Type B pancreatic cell (in vitro differentiated cells): ENCODE data around the gene VENTX. TPM values are rescaled to one million over a fixed set of nuclear protein-coding genes. Genes with fewer than 3 reads are reported as not detected.

Source experiments
- DNase-seq: peaks from one replicate; pipeline ENCODE4 v3.0.0; 2021; ENCODE audit warnings: mixed read lengths; ENCODE audit not compliant: unreplicated experiment; ENCODE audit errors: extremely low spot score
- H3K27ac Mint-ChIP-seq: 2 replicates; pipeline ENCODE4 v1.8.0; 2021; ENCODE audit warnings: mild to moderate bottlenecking, mixed read lengths
- H3K27me3 Mint-ChIP-seq: 2 replicates; pipeline ENCODE4 v1.8.0; 2021; ENCODE audit warnings: mixed read lengths
- H3K36me3 Mint-ChIP-seq: 2 replicates; pipeline ENCODE4 v1.8.0; 2021; ENCODE audit warnings: mixed read lengths
- H3K4me1 Mint-ChIP-seq: one replicate; pipeline ENCODE4 v1.8.0; 2021; ENCODE audit warnings: mixed read lengths; ENCODE audit not compliant: unreplicated experiment
- H3K4me3 Mint-ChIP-seq: 2 replicates; pipeline ENCODE4 v1.8.0; 2021; ENCODE audit warnings: mild to moderate bottlenecking, mixed read lengths
- H3K9me3 Mint-ChIP-seq: 2 replicates; pipeline ENCODE4 v1.8.0; 2021; ENCODE audit warnings: mixed read lengths
- total RNA-seq: library from RNA; stranded (reverse); gene quantifications from 2 replicates; pipeline ENCODE4 v1.2.1, GENCODE V29; 2021; ENCODE audit warnings: low replicate concordance
- TF ChIP-seq, protein P1 (sequence below): fragments of 200-600 bp; sonication (generic); conservative IDR thresholded peaks from 2 replicates; pipeline ENCODE4 v1.5.0; 2021; ENCODE audit warnings: antibody characterized with exemption, mild to moderate bottlenecking

VENTX gene
- total RNA-seq, 1 donor from 2014 or later = not detected

DNA sequence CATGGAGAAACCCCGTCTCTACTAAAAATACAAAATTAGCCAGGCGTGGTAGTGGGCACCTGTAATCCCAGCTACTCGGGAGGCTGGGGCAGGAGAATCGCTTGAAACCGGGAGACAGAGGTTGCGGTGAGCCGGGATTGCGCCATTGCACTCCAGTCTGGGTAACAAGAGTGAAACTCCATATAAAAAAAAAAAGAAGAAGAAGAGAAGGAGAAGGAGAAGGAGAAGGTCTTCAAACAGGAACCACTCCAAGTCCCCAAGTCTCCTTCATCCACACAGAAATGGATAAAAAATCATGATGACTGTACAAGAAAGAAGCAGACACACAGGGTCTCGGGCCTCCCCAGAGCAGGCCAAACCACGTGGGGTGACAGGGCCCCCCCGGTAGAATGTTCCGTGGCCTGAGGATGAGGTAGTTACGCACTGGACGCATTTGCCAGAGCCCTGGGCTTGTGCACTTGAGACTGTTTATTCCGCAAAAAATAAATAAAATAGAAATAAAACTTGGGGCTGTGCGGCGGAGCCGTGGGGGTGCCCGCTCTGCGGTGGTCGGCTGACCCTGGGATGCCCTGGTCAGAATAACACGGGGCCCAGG is 15.8 kb downstream of the VENTX start:
- Mint-ChIP-seq H3K27ac (no peak overlapping the region), H3K36me3 (no peaks in the 10 kb centered on the region)

DNA sequence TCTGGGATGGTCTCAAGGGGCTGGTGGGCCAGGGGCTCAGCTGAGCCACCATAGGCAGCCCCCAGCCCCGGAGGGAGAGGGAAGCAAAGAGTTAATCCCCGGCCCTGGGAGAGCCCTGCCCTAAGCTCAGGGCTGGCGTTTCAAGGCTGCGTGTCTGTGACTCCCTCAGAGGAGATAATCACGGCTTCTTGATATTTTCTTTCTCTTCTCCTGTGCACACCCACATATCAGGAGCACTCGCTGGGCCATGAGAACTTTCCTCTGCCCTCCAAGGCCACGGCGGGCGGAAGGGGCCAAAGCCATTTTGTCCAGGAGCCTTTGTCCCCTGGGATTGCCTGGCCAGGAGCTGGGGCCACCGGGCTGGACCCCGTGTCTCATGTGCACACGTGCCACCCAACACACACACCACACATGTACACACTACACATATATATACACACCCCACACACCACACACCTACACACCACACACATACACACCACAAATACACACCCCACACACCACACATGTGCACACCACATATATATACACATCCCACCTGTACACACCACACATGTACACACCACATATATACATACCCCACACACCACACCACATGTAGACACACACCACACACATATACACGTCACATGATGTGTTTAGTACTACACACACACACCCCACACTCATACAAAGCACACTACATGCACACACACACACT is 16.9 kb downstream of the VENTX start:
- TF ChIP-seq, protein P1, sequence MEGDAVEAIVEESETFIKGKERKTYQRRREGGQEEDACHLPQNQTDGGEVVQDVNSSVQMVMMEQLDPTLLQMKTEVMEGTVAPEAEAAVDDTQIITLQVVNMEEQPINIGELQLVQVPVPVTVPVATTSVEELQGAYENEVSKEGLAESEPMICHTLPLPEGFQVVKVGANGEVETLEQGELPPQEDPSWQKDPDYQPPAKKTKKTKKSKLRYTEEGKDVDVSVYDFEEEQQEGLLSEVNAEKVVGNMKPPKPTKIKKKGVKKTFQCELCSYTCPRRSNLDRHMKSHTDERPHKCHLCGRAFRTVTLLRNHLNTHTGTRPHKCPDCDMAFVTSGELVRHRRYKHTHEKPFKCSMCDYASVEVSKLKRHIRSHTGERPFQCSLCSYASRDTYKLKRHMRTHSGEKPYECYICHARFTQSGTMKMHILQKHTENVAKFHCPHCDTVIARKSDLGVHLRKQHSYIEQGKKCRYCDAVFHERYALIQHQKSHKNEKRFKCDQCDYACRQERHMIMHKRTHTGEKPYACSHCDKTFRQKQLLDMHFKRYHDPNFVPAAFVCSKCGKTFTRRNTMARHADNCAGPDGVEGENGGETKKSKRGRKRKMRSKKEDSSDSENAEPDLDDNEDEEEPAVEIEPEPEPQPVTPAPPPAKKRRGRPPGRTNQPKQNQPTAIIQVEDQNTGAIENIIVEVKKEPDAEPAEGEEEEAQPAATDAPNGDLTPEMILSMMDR = no peak
- no peak overlapping the region for H3K27ac Mint-ChIP-seq
- H3K9me3 Mint-ChIP-seq = no peaks in the 10 kb centered on the region
- H3K36me3 Mint-ChIP-seq = no peaks in the 10 kb centered on the region
- no peak for DNase-seq
- H3K4me1 Mint-ChIP-seq = peaks cover 5% of the 10 kb centered on the region
- H3K4me3 Mint-ChIP-seq = no peak overlapping the region
- peaks cover 13% of the 10 kb centered on the region for H3K27me3 Mint-ChIP-seq

More for the DNA sequence above, 15.8 kb downstream of the VENTX start:
- no peak overlapping the region for H3K4me3 Mint-ChIP-seq
- H3K9me3 Mint-ChIP-seq = no peaks in the 10 kb centered on the region
- no peak for DNase-seq
- H3K27me3 Mint-ChIP-seq = peaks cover 14% of the 10 kb centered on the region
- no peaks in the 10 kb centered on the region for H3K4me1 Mint-ChIP-seq
- TF ChIP-seq, protein P1 = no peak

DNA sequence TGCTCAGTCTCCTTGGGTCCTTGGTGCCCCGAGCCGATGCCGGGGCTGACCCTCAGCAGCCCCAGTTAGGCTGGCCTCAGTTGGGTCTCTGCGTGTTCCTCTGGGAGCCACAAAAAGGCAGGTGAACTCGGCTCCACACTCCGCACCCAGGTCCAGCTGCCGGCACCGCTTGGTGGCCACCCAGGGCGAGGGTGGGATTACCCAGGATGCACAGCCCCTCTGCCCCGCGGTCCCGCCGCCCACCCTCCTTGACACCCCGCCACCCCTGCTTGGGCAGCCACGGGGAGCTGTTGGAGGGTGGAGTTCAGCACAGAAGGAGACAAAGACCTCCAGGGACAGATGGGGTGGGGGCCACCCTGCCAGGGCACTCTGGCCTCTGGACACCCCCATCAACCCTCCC is 17.7 kb downstream of the VENTX start:
- Mint-ChIP-seq H3K27me3 (peaks cover 8% of the 10 kb centered on the region), H3K36me3 (no peaks in the 10 kb centered on the region), H3K9me3 (no peaks in the 10 kb centered on the region), H3K4me3 (no peak overlapping the region), H3K4me1 (peaks cover 5% of the 10 kb centered on the region), H3K27ac (no peak overlapping the region)
- TF ChIP-seq, protein P1 = no peak
- DNase-seq = no peak

DNA sequence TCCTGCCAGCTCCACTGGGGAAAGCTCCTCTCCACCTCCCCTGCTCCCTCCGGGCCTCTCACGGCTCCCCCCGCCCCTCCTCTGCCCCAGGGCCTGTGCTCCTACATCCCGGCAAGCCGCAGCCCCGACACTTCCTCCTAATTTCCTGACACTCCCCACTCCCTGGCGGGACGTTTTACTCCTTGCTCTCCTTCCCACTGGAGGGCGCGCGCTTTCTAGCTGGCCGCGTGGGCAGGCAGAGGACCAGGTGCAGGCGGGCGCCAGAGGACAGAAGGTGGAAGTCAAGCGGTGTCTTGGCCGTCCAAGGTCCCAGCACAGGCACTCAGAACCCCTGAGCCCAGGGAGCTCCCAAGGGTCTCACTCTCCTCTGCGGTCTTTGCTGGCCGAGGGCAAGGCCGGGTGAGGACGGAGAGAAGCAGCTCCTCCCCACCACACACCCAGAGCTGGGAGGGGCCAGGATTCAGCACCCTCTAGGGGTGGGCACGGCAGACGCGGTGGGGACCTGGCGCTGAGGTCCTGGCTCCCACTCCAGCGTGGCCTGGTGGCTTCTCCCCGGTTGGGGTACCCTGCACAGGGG is 19.9 kb downstream of the VENTX start:
- H3K27ac Mint-ChIP-seq = no peak overlapping the region

DNA sequence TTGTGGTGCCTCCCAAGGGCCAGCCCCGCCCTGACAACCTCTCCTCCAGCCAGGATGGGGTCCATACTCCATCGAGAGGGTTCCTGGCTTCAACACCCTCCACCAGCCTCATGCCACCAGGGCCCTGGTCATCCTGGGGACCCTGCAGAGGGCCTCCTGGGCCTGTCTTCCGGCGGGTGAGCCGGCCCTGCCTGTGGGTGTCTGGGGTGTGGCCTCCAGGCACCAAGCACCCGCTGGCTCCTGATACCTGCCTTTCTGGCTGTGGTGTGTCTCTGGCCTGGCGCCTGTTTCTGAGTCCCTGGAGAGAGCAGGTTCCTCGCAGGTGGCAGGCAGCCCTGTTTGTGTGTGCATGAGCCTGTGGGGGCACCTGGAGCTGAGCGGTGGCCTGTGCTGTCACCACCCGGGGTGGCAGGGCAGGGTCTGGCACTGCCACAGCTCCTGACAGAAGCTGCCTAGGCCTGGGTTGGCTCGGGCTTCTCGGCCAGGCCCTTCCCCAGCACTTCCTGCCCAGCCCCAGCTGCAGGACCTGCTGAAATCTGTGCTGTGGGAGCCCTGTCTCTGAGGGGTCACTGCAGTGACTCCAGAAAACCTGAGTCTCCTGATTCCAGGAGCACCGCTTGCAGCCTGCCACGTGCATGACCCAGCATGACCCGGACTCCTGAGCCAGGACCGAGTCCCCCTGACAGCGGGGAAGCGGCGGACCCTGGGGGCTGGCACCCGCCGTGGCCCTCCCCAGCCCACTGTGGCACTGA is 20.6 kb downstream of the VENTX start:
- Mint-ChIP-seq H3K27me3 (peaks cover 5% of the 10 kb centered on the region), H3K9me3 (no peaks in the 10 kb centered on the region), H3K27ac (no peak overlapping the region), H3K4me1 (peaks cover 5% of the 10 kb centered on the region), H3K4me3 (no peak overlapping the region), H3K36me3 (no peaks in the 10 kb centered on the region)
- TF ChIP-seq, protein P1 = no peak
- DNase-seq = no peak

More for the DNA sequence above, 19.9 kb downstream of the VENTX start:
- Mint-ChIP-seq H3K9me3 (no peaks in the 10 kb centered on the region), H3K27me3 (peaks cover 5% of the 10 kb centered on the region), H3K4me3 (peak overlapping the region; percentile 74), H3K4me1 (peaks cover 5% of the 10 kb centered on the region), H3K36me3 (no peaks in the 10 kb centered on the region)
- no peak for DNase-seq
- TF ChIP-seq, protein P1 = peak; percentile 29
